NCI-H2029 (cell line): ENCODE data around the gene DLG2.
"Not testable (repeated sequence)": the region's sequence is repeated elsewhere in the genome, so short reads cannot be mapped to it uniquely, and the experiment has no call there.

Experiments
- DNase-seq: peaks from one replicate; lab custom pipeline; 2025; lab: John Stamatoyannopoulos, UW

DLG2 gene

DNA sequence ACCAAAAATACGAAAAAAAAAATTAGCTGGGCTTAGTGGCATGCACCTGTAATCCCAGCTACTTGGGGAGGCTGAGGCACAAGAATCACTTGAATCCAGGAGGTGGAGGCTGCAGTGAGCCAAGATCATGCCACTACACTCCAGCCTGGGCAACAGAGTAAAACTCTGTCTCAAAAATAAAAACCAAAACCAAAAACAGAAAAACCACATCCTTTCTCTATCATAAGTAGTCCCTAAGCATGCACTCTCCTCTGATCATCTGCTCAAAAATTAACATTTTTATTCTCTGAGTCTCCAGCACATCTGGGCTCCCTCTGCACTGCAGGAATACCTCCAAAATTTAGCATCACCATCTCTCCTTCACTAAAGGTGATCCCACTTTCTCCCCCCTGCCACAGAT, 516.9 kb downstream of the DLG2 start:
- DNase-seq, result not testable (repeated sequence)

DNA sequence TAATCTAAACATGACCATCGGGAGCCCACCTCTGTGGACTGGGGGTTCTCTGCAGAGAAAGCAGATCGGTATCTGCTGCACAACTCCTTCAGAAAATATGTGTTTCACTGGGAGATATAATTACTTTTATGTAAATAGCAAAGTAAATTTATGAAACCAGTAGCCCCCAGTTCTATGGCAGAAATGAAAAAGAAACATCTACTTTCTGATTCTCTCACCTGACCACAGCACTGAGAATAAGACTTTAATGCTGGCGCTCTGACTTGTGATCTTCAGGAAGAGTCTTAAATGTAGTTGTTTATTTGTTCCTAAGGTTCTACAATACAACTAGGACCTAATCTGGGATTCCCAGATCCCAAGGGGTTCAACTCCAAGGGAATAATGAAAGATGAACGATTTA, 518.0 kb downstream of the DLG2 start:
- no peak for DNase-seq

DNA sequence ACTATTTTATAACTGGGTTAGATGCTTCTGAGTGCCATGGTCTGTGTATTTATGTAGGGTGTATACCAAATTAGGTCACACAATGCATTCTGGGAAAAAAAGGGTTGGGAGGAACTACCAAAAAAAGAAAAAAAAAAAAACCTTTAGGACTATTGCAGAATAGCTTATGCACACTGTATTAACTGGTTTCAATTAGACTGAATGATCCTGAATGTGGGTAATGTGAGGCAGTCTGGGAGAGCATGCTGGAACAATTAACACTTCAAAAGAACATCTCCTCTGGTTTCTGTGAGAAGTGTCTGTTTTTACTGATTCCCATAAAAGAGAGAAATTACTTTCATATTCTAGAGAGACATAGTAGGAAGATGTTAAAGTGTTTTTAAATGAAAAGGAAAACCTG, 521.3 kb downstream of the DLG2 start:
- DNase-seq, result no peak

DNA sequence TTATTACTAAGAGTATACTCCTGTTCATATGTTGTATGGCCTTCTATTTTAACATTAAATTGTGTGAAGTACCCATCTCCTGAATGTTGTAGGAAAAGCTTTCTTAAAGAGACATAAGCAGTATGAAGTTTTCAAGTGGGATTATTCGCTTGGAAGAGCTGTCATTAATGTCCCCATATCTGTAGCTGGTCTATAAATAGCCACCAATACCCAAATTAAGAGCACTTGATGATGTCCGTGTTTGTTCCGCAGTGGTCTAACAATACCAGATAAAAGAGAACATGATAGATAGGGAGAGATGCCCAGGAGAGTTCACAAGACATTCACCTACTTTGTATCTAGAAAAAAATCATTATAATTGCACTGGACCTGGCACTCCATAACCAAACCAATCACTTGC, 527.6 kb downstream of the DLG2 start:
- no peak for DNase-seq

DNA sequence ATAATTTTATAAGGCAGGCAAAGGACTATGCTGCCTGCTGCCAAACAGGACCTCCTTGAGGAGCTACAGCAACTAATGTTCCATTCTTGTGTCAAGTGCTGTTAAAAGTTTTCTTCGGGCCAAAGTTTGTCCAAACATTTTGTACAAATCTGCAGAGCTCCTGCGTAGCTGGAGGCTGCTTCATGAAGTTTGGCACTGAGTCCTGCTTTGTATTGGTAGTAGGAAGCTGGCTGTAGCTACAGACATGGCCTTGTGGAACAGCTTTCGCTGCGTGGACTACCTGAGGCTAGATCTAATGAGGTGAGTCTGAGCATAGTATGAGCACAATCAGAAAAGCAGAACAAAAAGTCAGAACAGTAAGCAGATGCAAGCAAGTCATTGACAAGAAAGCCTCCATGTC, 528.1 kb downstream of the DLG2 start:
- no peak for DNase-seq

DNA sequence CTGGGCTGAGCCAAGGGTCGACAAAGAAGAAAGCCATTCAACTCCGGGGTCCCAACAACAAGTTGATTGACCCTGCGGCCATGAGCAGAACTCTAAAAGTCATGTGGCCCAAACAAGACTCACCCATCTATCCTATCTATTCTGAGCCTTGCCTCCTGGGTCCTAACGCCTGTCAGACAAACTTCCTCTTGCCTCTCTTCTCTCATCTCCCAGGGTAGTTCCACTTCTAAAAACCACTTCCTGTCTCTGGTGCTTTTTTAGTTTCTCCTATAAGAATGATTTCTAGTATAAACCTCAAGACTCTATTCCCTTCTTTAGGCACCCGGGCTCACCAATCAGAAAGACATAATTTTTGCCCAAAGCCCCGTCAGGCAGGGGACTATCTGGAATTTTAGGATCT, 530.2 kb downstream of the DLG2 start:
- DNase-seq, result no peak

DNA sequence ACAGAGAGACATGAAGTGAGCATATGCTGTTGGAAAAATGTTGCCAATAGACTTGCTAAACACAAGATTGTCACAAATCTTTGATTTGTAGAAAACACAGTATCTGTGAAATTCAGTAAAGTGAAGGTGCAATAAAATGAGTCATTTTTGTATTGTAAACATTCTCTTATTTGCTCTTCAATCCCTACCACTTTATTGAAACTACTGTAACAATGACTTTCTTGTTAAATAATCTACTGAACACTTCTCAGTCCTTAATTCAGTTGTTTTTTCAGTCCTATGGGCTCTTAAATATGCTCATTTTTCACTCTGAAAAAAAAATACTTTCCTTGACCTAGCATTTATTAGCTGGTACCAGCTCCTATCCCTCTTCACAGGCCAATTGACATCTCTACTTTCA, 531.9 kb downstream of the DLG2 start:
- no peak for DNase-seq

DNA sequence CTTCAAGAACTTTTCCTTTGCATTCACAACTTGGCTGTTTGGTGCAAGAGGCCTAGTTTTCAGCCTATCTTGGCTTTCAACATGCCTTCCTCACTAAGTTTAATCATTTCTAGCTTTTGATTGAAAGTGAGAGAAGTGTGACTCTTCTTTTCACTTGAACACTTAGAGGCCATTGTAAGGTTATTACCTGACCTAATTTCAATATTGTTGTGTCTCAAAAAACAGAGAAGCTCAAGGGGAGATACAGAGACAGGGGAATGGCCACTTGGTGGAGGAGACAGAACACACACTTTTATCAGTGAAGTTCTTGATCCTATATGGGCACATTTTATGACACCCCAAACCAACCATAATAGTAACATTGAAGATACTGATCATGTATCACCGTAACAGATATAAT, 532.3 kb downstream of the DLG2 start:
- DNase-seq, result no peak

DNA sequence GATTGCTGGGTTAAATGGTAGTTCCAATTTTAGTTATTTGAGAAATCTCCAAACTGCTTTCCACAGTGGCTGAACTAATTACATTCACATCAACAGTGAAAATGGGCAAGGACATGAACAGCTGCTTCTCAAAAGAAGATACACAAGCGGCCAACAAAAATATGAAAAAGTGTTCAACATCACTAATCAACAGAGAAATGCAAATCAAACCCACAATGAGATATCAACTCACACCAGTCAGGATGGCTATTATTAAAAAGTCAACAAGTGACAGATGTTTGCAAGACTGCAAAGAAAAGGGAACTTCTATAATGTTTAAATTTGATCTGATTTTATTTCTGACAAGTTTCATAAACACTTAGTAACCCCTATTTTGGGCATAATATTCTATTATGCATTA, 537.5 kb downstream of the DLG2 start:
- no peak for DNase-seq

DNA sequence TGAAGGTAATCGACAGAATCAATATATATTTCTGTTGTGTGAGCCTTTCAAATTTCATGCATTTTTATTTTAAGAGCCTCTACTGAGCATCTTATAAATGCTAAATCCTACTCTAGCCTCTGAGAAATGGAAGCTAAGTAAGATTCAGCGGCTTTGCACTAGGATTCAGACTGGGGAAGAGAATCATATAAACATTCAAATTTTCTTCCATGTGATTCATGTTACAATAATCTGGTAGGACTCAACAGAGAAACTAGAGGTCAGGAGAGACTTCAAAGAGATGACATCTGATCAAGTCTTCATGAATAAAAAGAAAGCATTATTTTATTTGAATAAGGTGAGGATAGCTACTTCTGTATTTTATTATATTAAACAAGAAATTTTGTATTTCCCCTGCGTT, 538.9 kb downstream of the DLG2 start:
- DNase-seq, result no peak

DNA sequence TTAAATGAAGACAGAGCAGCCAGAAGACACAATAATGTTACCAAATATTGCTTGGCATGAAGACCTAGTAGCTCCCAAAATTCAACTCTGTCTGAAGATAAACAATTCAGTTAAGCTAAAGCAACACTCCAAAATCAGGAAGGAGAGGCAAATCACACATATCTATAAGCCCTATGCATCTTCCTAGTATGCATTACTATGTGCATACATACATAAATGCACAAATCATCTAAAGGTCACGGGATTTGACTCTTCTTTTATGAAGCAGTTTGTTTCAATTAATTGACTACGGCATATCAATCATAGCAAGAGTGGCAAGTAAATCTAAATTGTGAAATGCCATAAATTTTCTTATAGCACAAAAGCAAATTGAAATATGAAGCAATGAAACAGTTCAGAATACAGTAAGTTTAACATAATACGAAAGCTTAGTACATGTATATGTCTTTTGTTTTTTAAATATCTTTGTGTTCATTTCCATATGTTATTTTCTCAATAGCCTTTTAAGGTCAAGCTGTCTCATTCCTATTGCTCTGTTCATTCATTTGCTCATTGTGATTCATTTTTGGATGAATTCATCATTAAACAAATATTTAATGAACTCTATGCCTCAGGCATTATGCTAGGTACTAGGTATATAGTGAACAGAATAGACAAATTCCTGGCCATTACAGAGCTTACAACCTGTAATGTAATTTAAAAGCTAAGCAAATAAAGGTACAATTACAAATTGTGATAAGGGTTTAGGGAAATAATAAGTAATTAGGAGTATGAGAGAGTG, 540.5 kb downstream of the DLG2 start:
- peak; percentile 4 for DNase-seq

DNA sequence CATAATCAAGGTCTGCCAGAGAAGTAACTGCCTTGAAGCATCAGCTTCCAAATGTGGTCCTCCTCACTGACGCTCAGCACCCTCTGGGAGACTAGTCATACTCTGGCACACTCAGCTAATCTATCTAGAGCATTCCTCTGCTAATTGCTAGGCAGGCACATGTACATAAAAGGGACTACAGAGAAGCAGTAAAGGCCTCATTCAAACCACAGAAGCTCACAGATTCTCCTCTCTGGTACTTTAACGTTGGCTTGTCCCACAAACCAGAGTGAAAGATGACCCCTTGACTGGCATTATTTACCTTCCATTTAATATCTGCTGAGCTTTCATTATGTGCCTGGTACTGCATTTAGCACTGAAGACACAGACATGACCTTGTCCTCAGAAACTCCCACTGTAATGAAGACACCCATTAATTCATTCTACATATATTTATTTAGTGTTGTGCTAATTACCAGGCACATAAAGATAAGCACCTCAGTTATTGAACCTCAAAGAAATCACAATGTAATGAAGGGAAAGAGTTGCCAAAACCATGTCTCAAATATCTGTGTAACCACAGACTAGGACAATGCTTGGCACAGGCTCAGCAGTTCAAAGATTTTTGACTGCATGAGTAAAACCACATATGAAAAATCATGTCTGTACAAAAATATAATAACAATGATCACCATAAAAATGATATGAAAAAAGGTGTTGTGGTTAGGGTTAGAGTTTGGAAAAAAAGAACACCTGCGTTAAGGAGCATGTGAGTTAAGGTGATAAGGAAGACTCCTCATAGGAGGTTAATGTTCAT, 550.4 kb downstream of the DLG2 start:
- peak; percentile 69 for DNase-seq

DNA sequence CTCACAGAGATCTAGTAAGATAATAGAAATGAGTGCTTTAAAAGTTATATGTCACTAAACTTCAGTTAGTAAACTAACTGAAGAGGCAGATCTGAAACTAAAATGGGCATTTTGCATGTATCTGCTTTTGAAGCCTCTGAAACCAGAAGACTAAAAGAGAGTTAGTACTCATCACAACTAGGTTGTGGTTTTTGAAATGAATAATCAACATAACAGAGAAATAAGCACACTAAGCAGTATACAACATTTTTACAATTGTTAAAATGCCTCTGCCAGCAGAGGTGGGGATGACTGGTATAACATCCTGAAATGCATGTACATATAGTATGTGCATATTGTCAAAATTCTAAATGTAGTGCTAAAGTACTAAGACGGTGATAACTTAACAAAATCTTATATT, 564.5 kb downstream of the DLG2 start:
- no peak for DNase-seq

DNA sequence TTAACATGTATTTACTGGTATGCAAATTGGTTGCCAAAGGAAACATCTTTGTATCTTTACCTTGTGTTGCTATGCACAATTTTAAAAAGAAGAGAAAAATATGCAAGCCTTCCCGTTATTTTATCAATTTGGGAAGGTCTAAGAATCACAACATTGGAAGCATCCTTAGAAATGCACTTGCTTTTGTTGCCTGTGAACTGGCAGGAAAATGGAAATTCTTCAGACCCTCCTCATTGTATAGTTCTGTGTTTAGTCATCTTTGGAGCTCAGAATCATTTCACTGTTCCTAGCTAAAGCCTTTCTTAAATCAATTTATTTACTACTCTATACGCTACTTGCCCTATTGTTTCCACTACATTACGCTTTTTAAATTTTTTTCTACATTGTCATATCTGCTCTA, 574.5 kb downstream of the DLG2 start:
- DNase-seq, result no peak

DNA sequence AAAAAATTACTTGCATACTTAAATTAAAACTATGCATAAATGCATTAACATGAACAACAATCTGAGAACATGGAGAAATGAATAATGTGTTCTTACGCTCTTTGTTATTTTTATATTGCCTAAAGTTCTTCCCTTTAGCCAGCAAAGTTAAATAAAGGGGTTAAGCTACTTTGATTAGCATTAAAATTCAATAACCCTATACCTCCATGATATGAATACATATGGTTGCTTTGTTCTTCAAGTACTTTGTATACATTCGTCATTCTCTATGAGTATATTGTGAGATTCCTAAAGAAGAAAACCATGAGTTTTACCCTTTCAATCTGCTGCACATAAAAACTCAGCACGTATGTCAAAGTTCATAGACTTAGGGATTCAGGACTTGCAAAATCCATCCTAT, 578.3 kb downstream of the DLG2 start:
- no peak for DNase-seq

DNA sequence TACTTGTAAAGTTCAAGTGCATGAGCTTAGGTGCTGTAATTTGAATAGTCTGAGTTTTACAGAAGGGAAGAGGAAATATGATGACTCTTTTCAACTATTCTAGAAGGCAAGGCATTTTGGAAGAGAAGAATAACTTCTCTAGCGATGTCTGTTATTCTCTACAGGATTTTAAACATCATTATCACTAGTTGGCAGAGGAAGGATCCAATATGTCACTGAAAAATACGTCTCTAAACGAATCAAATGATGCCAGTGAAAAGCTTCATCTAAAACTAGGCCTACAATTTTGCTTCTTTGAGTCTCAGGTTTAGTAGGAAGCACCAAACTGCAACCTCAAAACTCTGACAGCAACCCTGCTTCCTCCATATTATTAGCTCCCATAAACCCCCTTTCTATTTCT, 581.4 kb downstream of the DLG2 start:
- no peak for DNase-seq

DNA sequence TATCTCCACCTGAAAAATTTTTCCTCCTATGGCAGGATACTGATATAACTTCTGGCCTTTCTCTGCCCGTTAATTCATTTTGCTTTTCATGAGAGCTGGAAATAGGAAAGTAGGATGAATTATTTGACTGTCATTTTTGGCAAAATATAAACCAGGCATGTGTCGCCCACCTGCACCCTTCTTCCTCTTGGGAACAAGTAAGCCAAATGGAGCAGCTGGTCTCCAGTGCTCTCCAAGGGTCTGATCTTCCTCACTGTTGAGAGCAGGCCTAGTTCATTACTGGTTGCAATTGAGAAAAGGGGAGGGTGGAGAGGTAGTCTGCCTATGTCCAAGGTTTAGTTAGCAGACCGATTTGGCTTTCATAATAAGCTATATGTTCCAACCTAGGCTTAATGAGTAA, 582.2 kb downstream of the DLG2 start:
- DNase-seq, result no peak

DNA sequence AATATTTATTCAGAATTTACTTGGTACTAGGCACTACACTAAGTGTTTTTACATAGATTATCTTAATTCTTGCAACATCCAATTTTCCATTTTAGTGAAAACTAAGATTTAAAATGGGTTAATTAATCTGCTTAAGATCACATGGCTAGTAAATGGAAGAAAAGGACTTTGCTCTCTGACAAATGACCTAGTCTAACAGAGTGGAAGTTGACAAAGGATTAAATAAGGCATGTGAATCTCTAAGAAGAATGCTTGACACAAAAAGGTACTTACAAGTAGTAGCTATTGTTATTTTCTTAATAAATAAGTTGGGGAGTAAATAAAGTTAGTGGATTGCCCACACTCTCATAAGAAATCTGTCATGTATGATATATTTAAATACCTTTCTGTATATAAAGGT, 584.8 kb downstream of the DLG2 start:
- DNase-seq, result no peak

DNA sequence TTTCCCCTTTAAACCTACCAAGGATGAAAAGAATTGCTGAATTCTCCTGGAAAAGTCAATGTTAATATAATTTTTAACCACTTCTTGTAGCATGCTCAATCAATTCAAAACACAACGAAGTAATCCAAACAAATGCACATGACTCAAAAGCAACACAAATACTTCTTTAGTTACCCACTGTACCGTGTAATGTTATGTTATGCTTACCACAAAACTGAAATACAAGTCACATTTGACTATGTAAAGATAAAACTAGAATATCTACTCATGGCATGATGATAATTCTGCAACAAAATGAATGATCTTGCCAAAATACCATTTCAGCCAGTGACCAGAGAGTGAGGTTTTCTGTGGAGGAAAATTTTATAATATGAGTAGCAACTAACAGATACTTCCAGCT, 587.0 kb downstream of the DLG2 start:
- no peak for DNase-seq

DNA sequence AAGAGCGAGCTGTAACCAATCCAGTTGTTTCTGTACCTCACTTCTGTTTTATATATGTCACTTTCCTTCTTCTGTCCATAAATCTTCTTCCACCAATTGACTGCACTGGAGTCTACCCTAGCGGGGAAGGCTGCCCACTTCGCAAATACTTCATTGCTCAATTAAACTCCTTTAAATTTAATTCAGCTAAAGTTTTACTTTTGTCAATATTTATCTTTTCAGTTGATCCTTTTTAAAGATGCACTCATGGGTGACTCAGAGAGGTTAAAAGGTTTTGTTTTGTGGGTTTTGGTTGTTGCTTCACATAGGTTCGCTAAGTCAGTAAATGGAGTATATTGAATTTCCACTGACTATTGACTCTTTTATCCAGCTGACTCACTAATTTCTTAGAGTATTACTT, 597.2 kb downstream of the DLG2 start:
- DNase-seq, result peak; percentile 1

DNA sequence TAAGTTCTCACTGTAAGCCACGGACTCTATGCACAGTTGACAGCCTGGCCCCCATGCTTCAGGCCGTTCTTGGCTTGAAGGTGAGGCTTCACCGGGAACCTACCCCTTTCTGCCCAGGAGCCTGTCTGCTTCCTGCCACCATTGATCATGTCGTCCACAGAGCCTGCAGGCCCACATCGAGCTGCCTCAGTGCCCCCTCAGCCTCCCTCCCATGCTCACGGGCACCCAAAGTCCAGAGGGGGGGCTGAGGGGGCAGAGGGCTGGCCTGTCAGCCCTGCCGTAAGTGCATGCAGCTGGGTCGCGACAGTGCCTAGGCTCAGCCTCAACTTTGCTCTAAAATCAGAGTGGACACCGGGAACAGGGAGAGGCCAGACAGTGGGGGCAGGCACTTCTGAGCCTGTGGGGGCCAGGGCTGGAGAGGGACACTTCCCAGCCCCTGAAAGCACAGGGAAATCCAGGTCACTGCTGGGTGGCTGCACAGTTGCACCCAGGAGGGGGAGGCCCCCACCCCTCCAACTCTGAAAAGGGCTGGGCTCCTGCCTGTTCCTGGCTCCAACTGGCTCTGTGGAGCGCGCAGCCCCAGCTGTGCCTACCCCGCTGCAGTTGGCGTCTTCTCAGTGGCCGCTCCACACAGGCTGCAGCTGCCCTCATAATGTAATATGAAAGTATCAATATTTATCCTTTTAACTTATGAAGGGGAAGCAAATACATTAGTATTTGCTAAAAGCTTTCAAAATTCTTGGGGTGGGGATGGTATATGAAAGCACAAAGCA, 598.6 kb downstream of the DLG2 start:
- no peak for DNase-seq

DNA sequence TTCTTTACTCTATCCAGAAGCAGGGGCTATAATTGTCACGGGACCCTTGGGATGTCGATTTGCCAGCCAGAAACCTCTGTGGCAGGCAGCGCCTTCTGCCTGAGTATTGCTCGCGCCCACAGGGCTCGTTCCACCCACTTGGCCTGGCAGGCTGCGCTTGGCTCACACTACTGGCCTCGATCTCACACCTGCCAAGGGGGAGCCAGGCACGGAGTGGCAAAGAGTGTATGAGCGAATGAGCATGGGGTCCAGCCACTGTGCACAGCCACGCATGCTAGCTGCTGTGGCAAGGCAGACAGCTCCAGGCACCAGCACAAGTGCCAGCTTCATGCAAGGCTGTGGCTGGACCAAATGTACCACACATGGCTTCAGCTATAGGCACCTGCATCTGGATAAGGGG, 599.8 kb downstream of the DLG2 start:
- no peak for DNase-seq

DNA sequence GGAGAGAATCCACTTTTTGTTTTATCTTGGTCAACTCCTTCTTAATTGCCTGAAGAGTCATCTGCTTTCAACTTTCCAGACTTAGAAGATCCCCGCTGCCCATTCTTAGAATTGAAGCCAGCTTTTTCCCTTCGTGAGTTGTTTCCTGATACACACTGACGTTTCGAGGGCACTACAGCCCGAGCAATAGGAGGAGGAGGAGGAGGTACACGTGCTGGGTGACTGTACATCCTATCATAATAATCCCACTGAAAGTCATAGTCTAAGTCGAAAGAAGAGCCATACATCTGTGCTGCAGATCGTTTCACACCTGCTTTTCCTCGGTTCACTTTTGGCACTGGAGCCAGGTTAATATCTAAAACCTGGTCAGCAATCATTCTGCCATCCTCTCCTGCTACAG, 606.1 kb downstream of the DLG2 start:
- no peak for DNase-seq
